GM18951 (cell line): Measurements from ENCODE around the gene CABP7.

Experiments
- POLR2A ChIP-seq: IDR thresholded peaks from 4 replicates; pipeline ENCODE4 v1.6.1; 2011; ENCODE audit warnings: mild to moderate bottlenecking; ENCODE audit not compliant: insufficient read length, insufficient read depth; ENCODE audit errors: extremely low read depth
- in situ Hi-C: fragments of 300-500 bp; cut with MboI; formaldehyde crosslinking; loops from one replicate; pipeline ENCODE4 v1.12.0; 2022; ENCODE audit warnings: low sequenced_read_pairs, mixed read lengths, inconsistent platforms; ENCODE audit not compliant: unreplicated experiment

Gene CABP7

DNA sequence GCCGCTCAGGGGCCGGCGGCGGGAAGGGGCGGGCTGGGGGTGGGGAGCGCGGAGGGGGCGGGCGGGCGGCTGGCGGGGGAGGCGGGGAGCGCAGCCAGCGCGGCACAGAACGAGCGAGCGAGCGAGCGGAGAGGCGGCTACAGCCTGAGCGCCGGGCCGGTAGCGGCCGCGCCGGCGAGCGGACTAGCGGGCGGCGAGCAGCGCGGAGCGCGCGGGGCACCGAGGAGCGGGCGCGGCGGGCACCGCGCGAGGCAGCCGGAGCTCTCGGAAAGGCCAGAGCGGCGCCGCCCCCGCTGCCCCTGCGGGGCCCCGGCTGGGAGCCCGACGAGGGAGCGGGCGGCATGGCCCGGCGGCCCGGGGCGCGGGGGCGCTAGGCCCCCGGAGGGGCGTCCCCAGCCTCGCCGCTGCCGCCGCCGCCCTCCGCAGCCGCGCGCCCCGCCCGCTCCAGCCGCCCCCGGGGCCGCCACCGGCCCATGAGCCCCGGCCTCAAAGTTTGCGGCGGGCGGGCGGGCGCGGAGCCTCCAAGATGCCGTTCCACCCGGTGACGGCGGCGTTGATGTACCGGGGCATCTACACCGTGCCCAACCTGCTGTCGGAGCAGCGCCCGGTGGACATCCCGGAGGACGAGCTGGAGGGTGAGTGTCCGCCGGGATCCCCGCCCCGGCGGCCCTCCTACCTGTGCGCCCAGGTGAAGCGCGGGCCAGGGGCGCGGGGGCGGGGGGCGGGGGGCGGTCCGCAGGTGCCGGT is at the start of gene CABP7:
CABP7 (plus strand) TSS at position 105 of the 747 bp plus-strand sequence; CDS start at position 527, 422 bp downstream.
- in situ Hi-C loops = no loop called here
- no peak for TF ChIP-seq POLR2A

DNA sequence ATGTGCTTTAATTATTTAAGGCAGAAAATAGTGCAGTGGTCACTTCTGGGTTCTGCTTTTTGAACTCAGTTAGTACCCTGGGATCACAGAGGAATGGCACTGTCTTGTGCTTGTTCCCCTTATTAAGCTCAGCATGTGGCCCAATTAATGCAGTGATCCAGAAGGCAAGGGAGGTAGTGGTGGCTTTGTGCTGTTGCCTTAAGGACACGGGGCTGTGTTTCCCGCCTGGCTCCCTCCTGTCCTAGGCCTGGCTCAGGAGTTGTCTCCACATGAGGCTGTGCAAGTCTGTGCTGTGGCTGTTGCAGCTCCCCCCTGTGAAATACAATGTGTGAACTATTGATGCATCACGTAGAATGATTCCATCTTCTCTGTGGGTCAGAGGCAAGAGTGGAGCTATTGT is 49.2 kb upstream of the CABP7 start:
- in situ Hi-C loops = no loop called here

DNA sequence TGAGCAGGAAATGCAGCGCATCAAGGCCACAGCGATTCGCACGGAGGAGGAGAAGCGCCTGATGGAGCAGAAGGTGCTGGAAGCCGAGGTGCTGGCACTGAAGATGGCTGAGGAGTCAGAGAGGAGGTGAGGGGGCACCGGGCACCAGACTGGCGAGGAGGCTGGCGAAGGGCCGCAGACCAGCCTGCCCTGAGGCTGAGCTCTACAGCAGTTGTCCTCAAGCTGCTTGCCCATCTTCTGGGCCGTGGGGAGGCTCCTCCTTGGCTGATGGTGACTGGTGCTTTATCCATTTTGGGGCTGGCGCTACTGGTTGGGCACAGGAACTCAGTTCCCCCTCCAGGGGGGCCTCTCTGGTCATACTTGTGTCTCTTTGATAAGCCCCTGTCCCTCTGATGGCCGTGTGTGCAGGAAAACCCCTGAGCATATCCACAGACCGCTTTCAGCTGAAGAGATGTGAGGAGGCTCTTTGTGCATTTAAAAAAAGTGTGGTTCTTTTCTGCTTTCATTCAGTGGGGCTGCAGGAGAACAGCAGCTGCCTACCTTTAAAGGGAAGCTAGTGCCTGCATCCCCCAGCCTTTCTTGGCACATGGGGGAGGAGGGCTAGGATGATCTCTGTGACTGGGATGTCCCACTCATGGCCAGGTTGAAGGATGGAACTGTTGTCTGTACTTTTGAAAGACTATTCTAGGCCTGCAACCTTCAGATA is 46.3 kb upstream of the CABP7 start:
- TF ChIP-seq POLR2A = no peak
- in situ Hi-C loops = no loop called here

More for the DNA sequence above, 49.2 kb upstream of the CABP7 start:
- no peak for TF ChIP-seq POLR2A

DNA sequence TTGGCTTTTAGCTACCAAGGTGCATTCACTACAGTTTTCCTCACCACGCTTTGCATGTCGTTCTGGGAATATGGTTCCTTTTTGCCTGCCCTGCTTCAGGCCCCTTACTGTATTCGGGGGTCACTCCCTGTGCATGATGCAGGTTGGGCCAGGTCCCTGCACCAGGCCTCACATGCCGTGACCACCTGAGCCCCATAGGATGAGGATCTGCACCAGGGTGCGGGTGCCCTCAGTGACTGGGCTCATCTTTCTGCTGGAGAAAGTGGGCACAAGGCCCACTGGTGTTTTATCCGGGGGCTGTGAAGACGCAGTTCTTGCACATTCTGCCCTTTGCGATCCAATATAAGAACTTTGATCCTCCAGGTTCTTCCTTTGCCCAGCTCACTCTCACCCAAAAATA is 45.7 kb upstream of the CABP7 start:
- in situ Hi-C loops = no loop called here
- TF ChIP-seq POLR2A = no peak

DNA sequence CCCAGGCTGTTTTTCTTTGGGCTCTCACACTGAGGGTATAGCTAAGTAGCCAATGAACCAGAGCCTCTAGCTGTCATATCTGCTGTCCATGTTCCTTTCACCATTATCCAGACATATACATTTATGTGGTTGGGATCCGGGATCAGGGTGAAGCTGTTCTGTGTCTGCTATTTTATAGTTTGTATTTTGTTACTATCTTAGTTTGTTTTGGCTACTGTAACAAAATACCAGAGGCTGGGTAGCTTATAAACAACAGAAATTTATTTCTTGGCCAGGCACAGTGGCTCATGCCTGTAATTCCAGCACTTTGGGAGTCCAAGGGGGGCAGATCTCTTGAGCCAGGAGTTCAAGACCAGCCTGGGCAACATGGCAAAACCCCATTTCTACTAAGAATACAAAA is 40.5 kb upstream of the CABP7 start:
- TF ChIP-seq POLR2A = no peak
- in situ Hi-C loops = no loop called here

GRCh38 chr22:29683536-29683935 is 36.3 kb upstream of the CABP7 start:
- in situ Hi-C loops = no loop called here

GRCh38 chr22:29684244-29684643 is 35.6 kb upstream of the CABP7 start:
- no peak for TF ChIP-seq POLR2A
- in situ Hi-C loops = no loop called here

More at GRCh38 chr22:29683536-29683935, 36.3 kb upstream of the CABP7 start:
- no peak for TF ChIP-seq POLR2A

GRCh38 chr22:29689206-29689879 is 30.5 kb upstream of the CABP7 start:
- in situ Hi-C loops = no loop called here
- TF ChIP-seq POLR2A = no peak

GRCh38 chr22:29689880-29690213 is 30.0 kb upstream of the CABP7 start:
- TF ChIP-seq POLR2A = no peak
- in situ Hi-C loops = no loop called here

DNA sequence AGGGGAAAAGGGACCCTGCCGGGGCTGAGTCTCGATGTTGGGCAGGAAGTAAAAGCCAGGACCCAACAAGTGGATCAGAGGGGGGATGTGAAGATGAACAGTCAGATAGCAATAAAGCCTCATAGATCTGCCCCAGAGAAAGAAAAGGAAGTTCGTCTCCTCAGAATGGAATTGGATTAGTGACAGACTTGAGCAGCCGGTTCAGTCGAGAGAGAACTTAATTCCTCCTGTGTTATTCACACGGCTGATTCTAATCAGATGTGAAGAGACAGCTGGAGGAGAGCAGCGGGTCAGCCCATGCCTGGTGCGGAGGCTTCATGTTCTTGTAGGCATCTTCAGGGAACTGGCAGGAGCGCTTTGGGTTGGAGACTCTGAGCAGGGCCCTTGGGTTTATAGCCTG is 29.3 kb upstream of the CABP7 start:
- no peak for TF ChIP-seq POLR2A
- in situ Hi-C loops = no loop called here

GRCh38 chr22:29691636-29692326 is 28.0 kb upstream of the CABP7 start:
- in situ Hi-C loops = no loop called here

DNA sequence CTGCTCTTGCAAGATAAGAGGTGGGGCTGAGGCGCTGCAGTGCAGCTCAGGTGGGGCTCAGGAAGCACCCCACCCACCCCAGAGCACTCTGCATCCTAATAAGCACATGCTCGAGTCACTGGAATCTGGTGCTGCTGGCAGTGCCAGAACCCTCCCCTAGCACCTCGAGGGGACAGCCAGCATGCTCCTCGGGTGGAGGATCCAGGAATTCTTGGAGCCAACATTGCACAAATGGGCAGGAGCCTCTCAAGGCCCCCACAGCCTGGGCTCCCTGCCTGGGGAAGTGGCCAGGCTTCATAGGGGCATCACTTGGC is 27.5 kb upstream of the CABP7 start:
- in situ Hi-C loops = no loop called here
- no peak for TF ChIP-seq POLR2A

More at GRCh38 chr22:29691636-29692326, 28.0 kb upstream of the CABP7 start:
- TF ChIP-seq POLR2A = no peak

- TF ChIP-seq POLR2A = no peak
- in situ Hi-C loops = no loop called here
Measured at GRCh38 chr22:29693161-29693560, 26.6 kb upstream of the CABP7 start.
